Hepatocyte (in vitro differentiated cells): ENCODE measurements around the gene PRR5.

ENCODE experiments used
- EZH2 ChIP-seq: fragments of 200-600 bp; sonication (generic); IDR thresholded peaks from 2 replicates; pipeline ENCODE4 v1.6.1; 2016; ENCODE audit warnings: antibody characterized with exemption, mild to moderate bottlenecking, borderline replicate concordance
- EZH2phosphoT487 ChIP-seq: fragments of 200-600 bp; sonication (generic); IDR thresholded peaks from one replicate; pipeline ENCODE4 v1.6.1; 2018; ENCODE audit warnings: antibody characterized with exemption, mild to moderate bottlenecking, low read depth, moderate library complexity; ENCODE audit not compliant: unreplicated experiment, severe bottlenecking

DNA sequence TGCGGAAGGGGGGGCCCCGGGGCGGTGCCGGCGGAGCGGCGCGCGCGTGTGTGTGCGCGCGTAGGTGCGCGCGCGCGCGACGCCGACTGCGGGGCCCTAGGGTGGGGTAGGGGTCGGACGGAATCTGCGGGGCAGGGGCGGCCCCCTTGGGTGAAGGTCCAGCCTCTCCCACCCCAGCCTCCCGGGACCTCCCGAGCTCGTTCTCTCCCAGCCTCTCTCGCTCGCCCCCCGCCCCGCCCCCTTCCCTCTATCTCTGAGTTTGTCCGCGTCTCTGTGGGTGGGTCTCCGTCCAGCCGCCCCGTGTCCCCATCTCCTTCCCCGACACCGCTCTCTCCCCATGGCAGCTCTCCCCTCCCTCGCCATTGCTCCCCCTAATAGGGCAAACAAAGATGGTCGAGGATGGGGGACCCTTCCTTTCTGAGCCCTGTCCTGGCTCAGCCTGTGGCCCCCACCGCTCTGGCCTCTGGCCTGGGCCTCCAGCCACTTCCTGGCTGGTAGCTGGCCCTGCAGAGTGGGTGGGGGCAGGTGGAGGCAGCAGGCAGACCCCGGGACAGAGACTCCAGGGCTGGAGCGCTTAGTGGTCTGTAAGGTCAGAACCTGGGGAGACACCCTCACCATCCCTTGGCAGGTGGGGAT is 33.0 kb upstream of the PRR5 start:
- TF ChIP-seq EZH2 (no peak), EZH2phosphoT487 (no peak)
